Cardiac septum (tissue), 1 donor: ENCODE results near the gene DLGAP3. TPM values are rescaled to one million over a fixed set of nuclear protein-coding genes. Genes with fewer than 3 reads are reported as not detected.
"Not testable (repeated sequence)": the region's sequence is repeated elsewhere in the genome, so short reads cannot be mapped to it uniquely, and the experiment has no call there.

ENCODE experiments used
- DNase-seq: peaks from one replicate; pipeline ENCODE4 v3.0.0-alpha.2; 2020; ENCODE audit warnings: low spot score
- intact Hi-C: fragments of 100-400 bp; cut with DNase I; formaldehyde crosslinking; loops from one replicate; pipeline ENCODE4 v1.14.0; 2022
- total RNA-seq: library from RNA; stranded (reverse); fragmentation: NEBNext Ultra II Directional; extraction: Animal tissue kit (Norgen Biotek cat#: 25700); gene quantifications from one replicate; pipeline ENCODE4 v1.2.1, GENCODE V29; 2021
- donor health status: DM: no; HTN: no; CAD: no.

Gene DLGAP3
- total RNA-seq, 1 donor from 2014 or later: 0.11 TPM

DNA sequence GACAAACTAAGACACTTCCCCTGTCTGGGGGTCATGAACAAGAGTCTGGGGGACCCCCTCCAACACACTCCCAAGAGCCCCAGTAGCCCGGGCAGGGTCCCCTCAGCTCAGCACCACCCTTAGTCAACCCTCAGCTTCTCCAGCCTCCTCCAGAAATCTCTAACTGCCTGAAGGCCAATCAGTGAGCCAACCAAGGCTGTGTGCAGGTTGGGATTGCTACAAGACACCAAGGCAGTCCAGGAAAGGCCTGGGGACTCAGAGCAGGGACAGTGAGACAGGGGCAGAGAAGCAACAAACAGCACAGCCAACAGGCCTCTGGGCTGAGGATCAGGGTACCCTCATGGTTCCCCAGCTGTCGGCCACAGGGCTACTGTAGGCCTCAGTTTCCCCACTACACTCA, 83.2 kb downstream of the DLGAP3 start:
- DNase-seq: no peak
- intact Hi-C loops: no loop called here

DNA sequence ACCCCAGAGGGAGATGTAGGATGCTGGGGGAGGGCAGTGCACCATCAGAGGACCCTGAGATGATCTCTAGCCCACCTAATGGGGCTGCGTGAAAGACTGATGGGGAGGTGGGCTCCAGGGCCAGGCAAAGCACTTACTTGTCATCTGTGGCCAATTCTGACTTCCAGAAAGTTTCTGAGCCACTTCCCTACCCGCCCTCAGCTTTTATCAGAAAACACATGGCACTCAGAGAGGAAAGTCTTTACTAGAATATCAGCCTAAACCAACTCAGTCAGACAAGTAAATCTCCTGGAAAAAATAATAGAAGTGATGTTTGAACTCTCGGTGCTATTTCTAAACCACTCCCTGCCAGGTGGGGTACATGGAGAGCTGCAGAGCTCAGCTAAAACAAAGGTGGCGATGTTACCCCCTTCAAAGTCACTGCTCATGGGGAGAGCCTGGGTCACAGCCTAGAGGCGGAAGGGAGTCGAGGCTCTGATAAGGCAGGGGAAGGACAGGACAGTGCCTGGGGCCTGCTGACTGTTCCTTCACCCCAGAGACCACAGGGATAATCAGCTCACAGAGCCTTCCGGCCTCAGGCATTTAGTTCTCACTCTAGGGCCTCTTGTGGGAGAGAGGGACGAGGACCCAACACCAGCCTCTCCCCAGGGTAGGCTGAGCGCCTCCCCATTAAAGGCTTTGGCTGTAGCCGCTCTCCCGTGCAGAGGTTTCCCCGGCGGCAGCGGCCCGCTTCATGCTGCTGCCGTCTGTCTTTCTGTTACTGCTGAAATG, 84.1 kb downstream of the DLGAP3 start:
- DNase-seq: no peak

DNA sequence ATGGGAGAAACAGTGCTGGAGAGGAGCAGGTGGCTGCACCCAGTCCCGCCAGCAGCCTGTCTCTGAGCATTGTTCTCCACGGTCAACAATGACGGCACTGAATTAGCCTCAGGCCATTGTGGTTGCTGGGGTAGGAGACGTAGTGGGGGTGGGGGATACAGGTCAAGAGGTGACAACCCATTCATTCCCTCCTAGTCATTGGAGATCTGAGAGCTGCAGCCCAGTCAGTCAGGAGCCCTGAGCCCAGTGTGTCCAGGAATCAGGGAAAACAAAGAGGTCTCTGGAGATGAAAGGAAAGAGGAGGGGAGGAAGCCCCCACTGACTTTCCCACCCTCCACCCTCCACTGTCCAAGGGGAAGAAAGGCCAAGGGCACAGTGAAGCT, 85.2 kb downstream of the DLGAP3 start:
- intact Hi-C loops: no loop called here
- no peak for DNase-seq

More for the DNA sequence above, 84.1 kb downstream of the DLGAP3 start:
- intact Hi-C loops: no loop called here

DNA sequence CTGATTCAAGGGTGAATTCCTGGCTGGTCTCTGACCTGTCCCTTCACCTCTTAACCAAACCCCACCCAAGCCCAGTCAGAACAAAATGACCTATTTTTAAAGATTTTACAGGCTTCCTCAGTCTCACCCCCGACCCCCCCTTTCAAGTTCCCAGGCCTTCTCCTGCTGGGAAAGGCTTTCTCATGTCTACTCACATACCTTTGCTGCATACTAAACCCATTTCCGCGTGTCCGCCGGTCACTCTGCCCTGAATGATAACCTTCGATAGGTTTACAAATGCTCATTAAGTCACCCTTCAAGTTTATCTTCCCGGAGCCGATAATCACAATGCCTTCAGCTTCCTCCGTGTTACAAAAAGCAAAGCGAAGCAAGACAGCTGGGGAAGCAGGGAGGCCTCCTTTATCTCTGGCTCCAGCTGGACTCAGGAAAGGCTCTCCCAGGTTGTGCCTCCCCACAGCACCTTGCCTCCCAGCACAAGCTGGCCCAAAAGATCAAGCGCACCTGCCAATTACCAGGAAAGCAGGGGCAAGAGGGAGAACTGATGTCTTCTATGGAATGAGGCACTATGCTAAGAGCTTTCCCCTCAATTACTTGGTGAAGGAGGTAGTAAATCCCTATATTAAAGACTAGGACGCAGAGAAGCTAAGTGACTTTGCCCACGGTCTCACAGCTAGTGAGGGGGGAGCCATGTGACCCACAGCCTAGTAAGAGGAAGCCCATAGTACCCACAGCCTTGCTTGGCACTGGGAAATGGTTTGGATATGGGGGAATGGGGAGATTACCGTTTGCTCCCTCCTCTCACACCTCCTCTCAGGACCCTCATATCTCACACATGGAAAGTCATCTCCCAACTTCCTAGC, 85.8 kb downstream of the DLGAP3 start:
- intact Hi-C loops: no loop called here
- no peak for DNase-seq

DNA sequence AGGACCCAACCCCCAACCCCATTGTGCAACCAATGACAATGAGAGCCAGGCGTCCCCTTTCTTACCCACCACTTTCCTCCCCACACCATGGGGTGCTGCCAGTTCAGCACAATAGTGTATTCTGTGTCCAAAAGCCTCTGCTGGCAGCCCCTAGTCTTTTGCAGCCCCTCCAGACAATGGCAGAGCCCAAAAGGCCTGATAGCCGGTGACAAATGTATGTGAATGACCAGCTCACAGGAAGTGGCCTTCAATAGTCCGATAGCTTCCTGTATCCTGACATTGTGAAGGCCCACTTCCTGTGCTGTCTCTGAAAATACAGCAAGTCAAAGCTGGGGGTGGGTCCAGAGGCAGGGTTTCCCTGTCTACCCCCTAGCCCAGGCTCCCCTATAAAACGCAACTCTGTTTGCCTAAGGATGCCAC, 86.5 kb downstream of the DLGAP3 start:
- intact Hi-C loops: no loop called here
- DNase-seq: no peak

DNA sequence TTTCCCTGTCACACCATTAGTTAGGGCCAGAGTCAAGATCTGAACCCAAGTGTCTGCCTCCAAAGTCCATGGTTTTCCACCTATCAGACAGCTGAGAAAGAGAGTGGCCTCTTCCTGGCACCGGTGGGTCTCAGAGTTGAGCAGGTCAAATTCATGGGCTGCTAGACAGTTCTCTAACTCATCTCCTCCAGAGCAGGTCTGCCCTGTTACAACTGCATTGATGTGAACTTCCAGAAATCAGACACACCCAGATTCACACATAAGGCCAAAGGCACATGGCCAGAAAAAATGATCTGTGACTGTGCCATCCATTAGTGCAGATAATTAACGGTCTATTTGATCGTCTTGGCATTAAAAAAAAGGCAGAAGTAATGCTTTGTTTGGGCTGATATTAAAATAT, 87.4 kb downstream of the DLGAP3 start:
- intact Hi-C loops: no loop called here

DNA sequence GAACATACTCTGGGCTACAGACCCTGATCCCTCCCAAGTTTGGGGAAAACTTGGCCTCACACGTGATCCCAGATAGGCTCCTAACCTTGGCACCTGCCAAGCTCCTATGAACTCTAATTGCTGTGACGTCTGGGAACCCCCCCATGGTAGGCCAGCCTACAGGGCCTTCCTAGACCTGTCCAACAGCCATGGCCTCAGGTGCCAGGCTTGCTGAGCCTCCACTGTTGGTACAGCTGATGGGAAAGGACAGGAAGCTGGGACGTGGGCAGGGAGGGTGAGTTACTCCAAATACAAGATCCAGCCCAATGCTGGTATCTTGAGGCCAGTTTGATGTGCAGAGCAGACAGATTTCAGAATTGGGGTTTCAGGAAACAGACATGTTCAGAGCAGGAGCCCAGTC, 89.0 kb downstream of the DLGAP3 start:
- no peak for DNase-seq
- intact Hi-C loops: no loop called here

More for the DNA sequence above, 87.4 kb downstream of the DLGAP3 start:
- DNase-seq: no peak

DNA sequence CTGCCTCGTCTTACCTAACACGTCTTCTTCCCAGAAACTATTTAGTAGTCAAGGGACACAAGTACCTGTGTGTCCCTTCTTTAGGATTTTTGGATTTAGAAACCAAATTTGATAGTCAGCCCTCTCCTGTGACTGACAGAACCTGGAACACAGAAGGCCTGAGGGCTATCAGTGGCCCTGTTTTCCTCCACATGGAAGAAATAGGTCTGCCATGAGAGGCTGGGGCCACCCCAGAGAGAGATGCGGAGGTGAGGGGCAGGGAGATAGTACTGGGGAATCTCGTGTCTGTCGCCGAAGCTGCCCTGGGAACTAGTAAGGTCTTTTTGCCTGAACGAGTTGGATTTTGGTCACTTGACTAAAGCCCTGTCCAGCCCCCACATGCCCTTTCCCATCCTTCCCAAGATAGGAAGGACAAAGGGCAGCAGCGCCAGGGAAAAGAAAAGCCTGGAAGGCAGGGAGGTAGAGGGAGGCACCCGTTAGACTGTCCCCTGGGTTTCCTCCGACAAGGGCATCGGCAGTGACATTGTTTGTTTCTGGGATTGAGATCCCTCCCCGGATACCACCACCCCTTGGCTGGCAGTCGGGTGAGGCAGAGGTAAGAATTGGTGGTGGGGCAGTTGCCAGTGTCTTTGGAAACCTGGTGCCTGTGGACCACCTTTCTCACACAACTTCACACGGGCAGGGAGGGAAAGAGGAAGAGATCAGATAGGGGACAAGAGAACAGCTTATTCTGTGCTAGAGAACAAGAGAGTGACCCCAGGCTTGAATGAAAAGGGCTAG, 89.7 kb downstream of the DLGAP3 start:
- intact Hi-C loops: no loop called here
- no peak for DNase-seq

DNA sequence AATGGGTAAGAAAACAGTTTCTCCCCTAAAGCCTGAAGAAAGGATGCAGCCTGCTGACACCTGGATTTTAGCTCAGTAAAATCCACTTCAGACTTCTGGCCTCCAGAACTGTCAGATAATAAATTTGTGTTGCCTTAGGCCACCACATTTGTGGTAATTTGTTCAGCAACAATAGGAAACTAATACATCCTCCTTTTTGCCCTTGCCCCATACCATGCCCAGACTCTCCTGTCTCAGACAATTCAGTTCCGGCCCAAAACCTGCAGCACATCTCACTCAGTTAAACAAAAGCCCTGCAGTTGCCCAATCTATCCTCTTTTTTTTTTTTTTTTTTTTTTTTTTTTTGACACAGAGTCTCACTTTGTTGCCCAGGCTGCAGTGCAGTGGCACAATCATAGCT, 95.7 kb downstream of the DLGAP3 start:
- intact Hi-C loops: no loop called here
- DNase-seq: no peak

DNA sequence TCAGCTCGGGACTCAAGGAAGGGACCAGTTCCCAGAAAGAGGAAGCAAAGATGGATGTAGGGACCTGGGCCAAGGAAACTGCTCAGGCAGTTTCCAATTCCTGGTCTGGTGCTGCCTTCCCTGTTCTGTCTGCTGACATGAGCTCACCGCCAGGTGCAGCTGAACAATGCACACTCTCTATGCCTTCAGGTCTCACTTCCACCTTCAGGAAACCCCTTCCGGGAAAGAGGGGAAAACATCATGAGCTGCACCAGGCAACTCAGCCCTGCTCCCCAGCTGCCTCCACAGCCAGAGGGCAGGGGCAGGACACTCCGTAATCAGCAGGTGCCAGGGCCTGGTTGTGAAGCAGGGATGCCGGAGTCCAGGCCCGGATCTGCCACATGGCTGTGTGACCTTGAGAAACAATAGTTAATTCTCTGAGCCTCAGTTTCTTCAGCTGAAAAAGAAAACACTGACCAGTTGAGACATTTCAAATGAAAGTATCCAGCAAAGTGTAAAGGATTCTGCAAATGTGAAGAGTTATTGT, 97.7 kb downstream of the DLGAP3 start:
- intact Hi-C loops: no loop called here
- DNase-seq: no peak

DNA sequence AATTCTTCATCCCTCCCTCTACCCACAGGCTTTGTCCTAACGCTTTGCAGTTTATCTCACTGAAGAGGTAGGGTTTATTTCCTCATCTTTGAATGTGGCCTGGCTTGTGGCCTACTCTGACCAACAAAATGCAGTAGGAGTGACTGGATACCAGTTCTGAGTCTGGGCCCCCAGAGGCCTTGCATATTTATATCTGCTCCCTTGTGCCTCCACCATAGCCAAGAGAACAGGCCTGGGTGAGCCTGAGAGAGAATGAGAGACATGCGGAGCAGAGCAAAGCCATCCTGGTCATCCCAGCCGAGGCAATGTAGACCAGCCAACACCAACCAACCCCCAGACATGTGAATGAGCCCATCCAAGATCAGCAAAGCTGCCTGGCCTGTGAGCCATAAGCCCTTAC, 100.2 kb downstream of the DLGAP3 start:
- DNase-seq: no peak
- intact Hi-C loops: no loop called here

DNA sequence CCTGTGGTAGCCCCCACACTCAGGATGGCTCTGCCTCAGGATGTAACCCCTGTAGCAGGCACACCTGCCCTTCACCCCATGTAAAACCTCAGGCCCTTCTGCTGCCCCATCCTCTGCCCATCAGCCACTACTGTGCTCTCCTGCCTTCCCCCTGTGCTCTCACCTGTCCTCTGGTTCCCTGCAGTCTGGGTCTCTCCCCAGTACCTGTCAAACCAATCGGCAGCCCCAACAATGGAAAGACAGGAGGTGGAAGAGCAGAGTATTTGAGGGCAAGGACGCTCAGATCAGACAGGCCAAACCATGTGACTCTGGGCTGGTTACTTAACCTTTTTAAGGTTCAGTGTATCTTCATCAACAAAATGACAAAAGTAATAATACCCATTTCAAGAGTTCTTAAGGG, 100.8 kb downstream of the DLGAP3 start:
- DNase-seq: no peak
- intact Hi-C loops: no loop called here

DNA sequence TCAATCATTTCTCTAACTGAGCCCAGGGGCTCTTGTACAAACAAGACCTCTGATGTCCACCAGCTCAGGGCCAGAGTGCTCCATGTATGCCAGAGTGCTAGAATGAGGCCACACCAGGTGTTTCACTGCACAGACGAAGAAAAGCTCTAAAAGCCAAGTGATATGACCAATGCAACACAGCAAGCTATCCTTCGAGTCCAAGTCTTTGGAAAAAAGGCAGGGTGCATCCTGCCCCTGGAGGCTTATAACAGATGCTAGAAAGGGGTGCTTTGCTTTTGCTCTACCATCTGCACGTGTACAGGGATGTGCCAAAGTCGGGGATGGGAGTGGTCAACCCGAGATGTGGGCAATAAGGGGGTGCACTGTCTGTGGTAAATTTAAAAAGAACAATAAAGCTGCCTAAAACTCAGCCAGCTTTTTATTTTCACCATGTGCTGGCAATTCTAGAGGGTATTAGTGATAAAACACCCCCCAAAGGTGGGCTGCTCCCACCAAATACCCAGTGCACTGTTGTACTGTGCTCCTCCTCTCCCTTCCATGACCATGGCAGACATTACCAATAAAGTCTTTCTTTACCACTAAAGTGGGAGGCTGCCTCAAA, 102.0 kb downstream of the DLGAP3 start:
- DNase-seq: no peak
- intact Hi-C loops: no loop called here

DNA sequence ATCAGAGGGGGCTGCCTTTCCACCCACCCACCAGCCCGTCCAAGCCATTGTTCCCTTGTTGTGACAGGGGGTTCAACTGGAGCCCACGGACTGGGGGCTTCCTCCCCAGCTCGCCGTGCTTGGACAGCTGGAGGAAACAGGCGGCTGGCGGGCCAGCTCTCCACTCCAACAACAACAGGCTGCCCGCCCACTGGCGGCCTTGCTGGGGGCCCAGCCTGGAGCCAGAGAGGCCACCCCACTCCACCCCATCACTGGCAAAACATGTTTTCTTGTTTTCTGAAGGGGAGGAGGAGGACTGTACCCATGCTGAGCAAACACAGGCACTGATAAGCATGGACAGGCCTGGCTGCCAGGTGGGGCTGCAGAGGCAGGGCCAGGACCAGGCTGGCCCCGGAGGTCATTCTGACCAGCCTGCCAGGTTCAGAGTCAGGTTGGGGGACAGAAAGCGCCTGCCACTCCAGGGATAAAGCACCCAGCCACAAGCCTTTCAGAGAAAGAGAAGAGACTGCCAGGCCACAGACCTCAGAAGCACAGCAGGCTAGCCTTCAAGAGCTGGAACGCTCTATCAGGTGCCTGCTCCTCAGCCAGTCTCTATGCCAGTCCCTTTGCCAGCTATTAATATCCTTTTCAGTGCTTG, 103.9 kb downstream of the DLGAP3 start:
- no peak for DNase-seq

DNA sequence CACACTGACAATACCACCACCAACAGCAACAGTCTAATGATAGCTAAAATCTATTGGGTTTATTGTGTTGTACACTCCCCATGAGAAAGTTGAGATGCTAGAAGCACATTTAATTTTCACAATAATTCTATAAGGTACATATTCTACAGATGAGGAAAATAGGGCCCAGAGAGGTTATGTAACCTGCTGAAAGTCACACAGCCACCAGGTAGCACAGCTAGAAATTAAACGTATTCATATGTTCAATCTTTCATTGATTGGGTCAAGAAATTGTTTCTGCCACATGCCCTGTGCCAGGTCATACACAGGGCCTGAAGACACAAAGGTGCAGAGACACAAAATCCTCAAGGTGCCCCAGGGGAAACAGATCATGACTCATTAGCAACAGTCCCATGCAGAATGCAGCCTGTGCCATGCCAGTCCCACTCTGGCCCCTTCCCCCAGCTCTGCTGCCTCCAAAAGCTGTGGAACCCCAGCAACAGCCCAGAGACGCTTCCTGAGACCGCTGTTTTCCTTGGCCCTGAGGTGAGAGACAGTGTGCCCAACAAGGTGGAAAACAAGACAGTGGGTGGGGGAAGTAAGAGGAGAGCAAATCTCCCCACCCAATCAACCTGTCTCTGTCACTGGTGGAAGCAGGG, 104.5 kb downstream of the DLGAP3 start:
- intact Hi-C loops: no loop called here
- DNase-seq: no peak

More for the DNA sequence above, 103.9 kb downstream of the DLGAP3 start:
- intact Hi-C loops: no loop called here

DNA sequence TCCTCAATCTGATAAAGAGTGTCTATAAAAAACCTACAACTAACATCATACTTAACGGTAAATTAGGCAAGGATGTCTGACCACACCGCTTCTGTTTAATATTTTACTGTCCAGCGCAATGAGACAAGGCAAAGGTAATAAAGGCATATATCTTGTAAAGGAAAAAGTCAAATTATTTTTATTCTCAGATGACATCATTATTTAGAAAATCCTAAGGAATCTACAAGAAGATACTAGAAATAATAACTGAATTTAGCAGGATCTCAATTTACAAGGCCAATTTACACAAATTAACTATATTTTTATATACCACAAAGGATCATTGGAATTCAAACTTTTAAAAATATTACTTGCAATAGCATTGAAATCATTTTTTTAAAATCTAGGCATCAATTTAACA, 107.2 kb downstream of the DLGAP3 start:
- DNase-seq: no peak
- intact Hi-C loops: no loop called here

DNA sequence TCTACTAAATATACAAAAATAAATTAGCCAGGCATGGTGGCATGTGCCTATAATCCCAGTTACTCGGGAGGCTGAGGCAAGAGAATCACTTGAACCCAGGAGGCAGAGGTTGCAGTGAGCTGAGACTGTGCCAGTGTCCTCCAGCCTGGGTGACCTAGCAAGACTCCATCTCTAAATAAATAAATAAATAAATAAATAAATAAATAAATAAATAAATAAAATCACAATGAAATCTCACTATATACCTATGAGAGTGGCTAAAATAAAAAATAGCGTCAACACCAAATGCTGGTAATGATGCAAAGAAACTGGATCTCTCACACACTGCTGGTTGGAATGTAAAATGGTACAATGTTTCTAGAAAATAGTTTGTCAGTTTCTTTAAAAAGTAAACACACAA, 110.6 kb downstream of the DLGAP3 start:
- DNase-seq, intact Hi-C loops: not testable (repeated sequence)

DNA sequence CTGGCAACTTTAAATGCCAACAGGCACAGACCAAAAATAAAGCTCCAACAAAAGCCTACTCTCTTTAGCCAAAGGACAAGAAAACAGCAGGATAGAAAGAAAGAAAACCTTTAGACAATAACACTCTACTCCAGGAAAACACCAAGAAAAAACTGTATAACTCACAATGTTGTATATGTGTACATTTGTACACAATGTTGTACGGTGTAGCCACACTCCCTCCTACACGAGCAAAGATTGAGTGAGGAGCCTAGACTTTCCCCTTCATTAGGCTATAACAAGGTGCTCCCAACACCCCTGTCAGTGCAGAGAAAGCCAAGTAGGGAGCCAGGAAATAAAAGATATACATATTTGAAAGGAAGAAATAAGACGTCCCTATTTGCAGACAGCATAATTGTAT, 112.7 kb downstream of the DLGAP3 start:
- intact Hi-C loops: no loop called here
- no peak for DNase-seq

DNA sequence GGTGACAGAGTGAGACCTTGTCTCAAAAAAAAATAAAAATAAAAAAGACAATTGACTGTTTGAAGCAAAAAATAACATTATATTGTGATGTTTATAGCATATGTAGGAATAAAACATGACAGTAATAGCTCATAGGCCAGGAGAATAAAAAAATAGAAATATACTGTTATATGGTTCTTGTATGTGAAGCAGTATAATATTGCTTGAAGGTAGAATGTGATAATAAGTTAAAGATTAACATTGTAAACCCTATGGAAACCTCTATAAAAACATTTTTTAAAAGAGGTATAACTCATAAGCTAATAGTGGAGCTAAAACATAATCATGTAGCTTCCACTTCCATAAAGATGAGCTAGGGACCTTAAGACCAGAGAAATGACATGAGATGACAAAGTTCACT, 113.1 kb downstream of the DLGAP3 start:
- intact Hi-C loops: no loop called here
- DNase-seq: no peak
